Loucy (cell line): Measurements from ENCODE around the gene DUS2.

Source experiments
- H2AFZ ChIP-seq: fragments of 200-600 bp; sonication (generic); 2 replicates; pipeline ENCODE4 v1.6.0; 2016; ENCODE audit warnings: antibody characterized with exemption, mild to moderate bottlenecking, low read length, moderate library complexity
- H3F3A ChIP-seq: fragments of 200-600 bp; 2 replicates; pipeline ENCODE4 v1.6.0; 2016; ENCODE audit warnings: antibody characterized with exemption, low read depth, mild to moderate bottlenecking
- H3K27me3 ChIP-seq: fragments of 200-600 bp; sonication (generic); 2 replicates; pipeline ENCODE4 v1.6.1; 2014; ENCODE audit warnings: low read length, mild to moderate bottlenecking; ENCODE audit not compliant: insufficient read depth, poor library complexity, severe bottlenecking
- H3K36me3 ChIP-seq: fragments of 200-600 bp; sonication (generic); 2 replicates; pipeline ENCODE4 v1.6.1; 2016; ENCODE audit warnings: low read length; ENCODE audit not compliant: insufficient read depth
- H3K4me1 ChIP-seq: fragments of 200-600 bp; sonication (generic); 2 replicates; pipeline ENCODE4 v1.5.1; 2014; ENCODE audit warnings: low read length, mild to moderate bottlenecking; ENCODE audit not compliant: insufficient read depth, poor library complexity, severe bottlenecking
- H3K4me2 ChIP-seq: fragments of 200-600 bp; sonication (generic); 2 replicates; pipeline ENCODE4 v1.6.0; 2014; ENCODE audit warnings: antibody characterized with exemption, low read length, low read depth, mild to moderate bottlenecking; ENCODE audit not compliant: poor library complexity, severe bottlenecking
- H3K4me3 ChIP-seq: fragments of 200-600 bp; sonication (generic); 2 replicates; pipeline ENCODE4 v1.5.1; 2014; ENCODE audit warnings: low read length, mild to moderate bottlenecking, mixed read lengths; ENCODE audit not compliant: poor library complexity, severe bottlenecking
- H3K79me2 ChIP-seq: fragments of 200-600 bp; sonication (generic); 2 replicates; pipeline ENCODE4 v1.6.1; 2014; ENCODE audit warnings: low read length; ENCODE audit not compliant: insufficient read depth
- H3K9ac ChIP-seq: fragments of 200-600 bp; sonication (generic); 2 replicates; pipeline ENCODE4 v1.6.0; 2014; ENCODE audit warnings: mild to moderate bottlenecking, low read depth, low read length, moderate library complexity; ENCODE audit not compliant: poor library complexity, severe bottlenecking
- H3K9me2 ChIP-seq: fragments of 200-600 bp; sonication (generic); replicated peaks from 2 replicates; pipeline ENCODE4 v1.6.1; 2016; ENCODE audit warnings: low read depth, low read length, mixed read lengths
- H3K9me3 ChIP-seq: fragments of 200-600 bp; sonication (generic); 2 replicates; pipeline ENCODE4 v1.6.1; 2014; ENCODE audit warnings: mild to moderate bottlenecking, antibody characterized with exemption, low read length, low read depth; ENCODE audit not compliant: insufficient read depth
- H4K20me1 ChIP-seq: fragments of 200-600 bp; sonication (generic); 2 replicates; pipeline ENCODE4 v1.6.0; 2014; ENCODE audit warnings: antibody characterized with exemption, low read length, mild to moderate bottlenecking; ENCODE audit not compliant: insufficient read depth, poor library complexity, severe bottlenecking
- CTCF ChIP-seq: fragments of 200-600 bp; sonication (generic); conservative IDR thresholded peaks from 2 replicates; pipeline ENCODE4 v1.5.1; 2014; ENCODE audit warnings: mild to moderate bottlenecking, antibody characterized with exemption, low read length
- EZH2phosphoT487 ChIP-seq: fragments of 200-600 bp; IDR thresholded peaks from 2 replicates; pipeline ENCODE4 v1.6.1; 2018; ENCODE audit warnings: antibody characterized with exemption, mild to moderate bottlenecking, moderate library complexity, borderline replicate concordance

DUS2 gene

GRCh38 chr16:68068926-68069325 is 45.8 kb downstream of the DUS2 start:
- H3K4me1 ChIP-seq = peaks cover 57% of the 10 kb centered on the region
- TF ChIP-seq CTCF = no peak
- no peak for TF ChIP-seq EZH2phosphoT487
- H3F3A ChIP-seq = no peaks in the 10 kb centered on the region
- no peak overlapping the region for H3K4me3 ChIP-seq
- H2AFZ ChIP-seq = no peak overlapping the region
- H3K9me2 ChIP-seq = no peaks in the 10 kb centered on the region
- 0 out of 2 replicates have a peak, but pooled peaks cover 4% of the 10 kb centered on the region for H3K36me3 ChIP-seq
- no peak overlapping the region for H3K4me2 ChIP-seq
- peaks cover 21% of the 10 kb centered on the region; the same call in 1 of the 2 replicates for H3K79me2 ChIP-seq
- H4K20me1 ChIP-seq = no peaks in the 10 kb centered on the region
- no peaks in the 10 kb centered on the region for H3K27me3 ChIP-seq
- no peak overlapping the region for H3K9ac ChIP-seq
- H3K9me3 ChIP-seq = no peaks in the 10 kb centered on the region

GRCh38 chr16:68069511-68070248 is 46.6 kb downstream of the DUS2 start:
- TF ChIP-seq EZH2phosphoT487 (no peak), CTCF (no peak)
- Histone ChIP-seq H3K9me2 (no peaks in the 10 kb centered on the region), H3K9ac (peak overlapping the region; percentile 60), H3K79me2 (peaks cover 27% of the 10 kb centered on the region; the same call in 1 of the 2 replicates), H3K4me2 (peak overlapping the region; percentile 72), H4K20me1 (no peaks in the 10 kb centered on the region), H3K27me3 (no peaks in the 10 kb centered on the region), H3K9me3 (no peaks in the 10 kb centered on the region), H3F3A (no peaks in the 10 kb centered on the region), H3K4me1 (peaks cover 57% of the 10 kb centered on the region), H3K4me3 (peak overlapping the region; percentile 49), H3K36me3 (0 out of 2 replicates have a peak, but pooled peaks cover 4% of the 10 kb centered on the region), H2AFZ (no peak overlapping the region)

- Histone ChIP-seq H3K27me3 (no peaks in the 10 kb centered on the region), H3K9ac (peak overlapping the region; percentile 60), H3K9me3 (no peaks in the 10 kb centered on the region), H3K79me2 (peaks cover 28% of the 10 kb centered on the region; the same call in 1 of the 2 replicates), H4K20me1 (no peaks in the 10 kb centered on the region), H3K4me1 (peaks cover 61% of the 10 kb centered on the region), H3K36me3 (0 out of 2 replicates have a peak, but pooled peaks cover 4% of the 10 kb centered on the region), H3K4me2 (peak overlapping the region; percentile 72), H3K4me3 (peak overlapping the region; percentile 49), H3K9me2 (no peaks in the 10 kb centered on the region), H3F3A (no peaks in the 10 kb centered on the region), H2AFZ (no peak overlapping the region)
- TF ChIP-seq EZH2phosphoT487 (no peak), CTCF (no peak)
Observed at GRCh38 chr16:68070249-68070730, 47.2 kb downstream of the DUS2 start.
